Fibroblast of skin of abdomen (primary cell): ENCODE measurements around the gene DTX1.

ENCODE experiments used
- DNase-seq: peaks from one replicate; pipeline ENCODE4 v3.0.0-alpha.2; 2013

DTX1 gene

GRCh38 chr12:113095405-113095804 lies 38.9 kb downstream of the DTX1 start:
- no peak for DNase-seq

GRCh38 chr12:113096675-113097461 lies 40.3 kb downstream of the DTX1 start:
- no peak for DNase-seq

- no peak for DNase-seq
Measured at GRCh38 chr12:113097716-113098440, 41.3 kb downstream of the DTX1 start.

GRCh38 chr12:113098441-113099028 lies 42.0 kb downstream of the DTX1 start:
- peak; percentile 48 for DNase-seq

GRCh38 chr12:113099364-113099763 lies 42.8 kb downstream of the DTX1 start:
- DNase-seq = no peak

GRCh38 chr12:113099764-113100163 lies 43.2 kb downstream of the DTX1 start:
- no peak for DNase-seq

GRCh38 chr12:113101751-113102150 lies 45.2 kb downstream of the DTX1 start:
- no peak for DNase-seq

- DNase-seq = no peak
Measured at GRCh38 chr12:113102811-113103210, 46.3 kb downstream of the DTX1 start.

GRCh38 chr12:113103756-113104450 lies 47.4 kb downstream of the DTX1 start:
- DNase-seq = no peak

GRCh38 chr12:113104953-113105510 lies 48.5 kb downstream of the DTX1 start:
- no peak for DNase-seq

- DNase-seq = no peak
Measured at GRCh38 chr12:113105606-113106271, 49.2 kb downstream of the DTX1 start.

- DNase-seq = no peak
Measured at GRCh38 chr12:113106361-113106760, 49.8 kb downstream of the DTX1 start.

GRCh38 chr12:113108308-113108707 lies 51.8 kb downstream of the DTX1 start:
- no peak for DNase-seq

GRCh38 chr12:113109360-113109759 lies 52.8 kb downstream of the DTX1 start:
- DNase-seq = no peak

GRCh38 chr12:113109872-113110599 lies 53.5 kb downstream of the DTX1 start:
- DNase-seq = no peak

GRCh38 chr12:113111247-113111646 lies 54.7 kb downstream of the DTX1 start:
- no peak for DNase-seq

- no peak for DNase-seq
Measured at GRCh38 chr12:113112043-113112899, 55.7 kb downstream of the DTX1 start.

GRCh38 chr12:113113397-113113796 lies 56.9 kb downstream of the DTX1 start:
- DNase-seq = no peak

GRCh38 chr12:113114447-113115178 lies 58.1 kb downstream of the DTX1 start:
- DNase-seq = no peak
